SU-DHL-6 (cell line): Measurements from ENCODE around the gene TMPRSS13.

ENCODE experiments used
- CTCF ChIP-seq: fragments of 200-600 bp; sonication (generic); IDR thresholded peaks from one replicate; pipeline ENCODE4 v1.5.1; 2017; ENCODE audit warnings: antibody characterized with exemption, mild to moderate bottlenecking, low read length, moderate library complexity; ENCODE audit not compliant: insufficient read depth, poor library complexity, severe bottlenecking
- EZH2phosphoT487 ChIP-seq: fragments of 200-600 bp; sonication (generic), shearing (Covaris generic); conservative IDR thresholded peaks from 2 replicates; pipeline ENCODE4 v1.6.1; 2018; ENCODE audit warnings: mild to moderate bottlenecking, antibody characterized with exemption, low read length, moderate library complexity, mixed read lengths

- no peak for TF ChIP-seq CTCF
- TF ChIP-seq EZH2phosphoT487, result no peak
Measured at GRCh38 chr11:117934526-117935307, 5.5 kb upstream of the TMPRSS13 start.
